HG03354 (cell line): Measurements from ENCODE around the gene OR6B3.
"Not testable (repeated sequence)": the region's sequence is repeated elsewhere in the genome, so short reads cannot be mapped to it uniquely, and the experiment has no call there.

Source experiments
- ATAC-seq: cut with Tn5 transposase; IDR thresholded peaks from one replicate; pipeline ENCODE4 v1.9.1; 2021; ENCODE audit warnings: mild to moderate bottlenecking; ENCODE audit not compliant: unreplicated experiment, poor library complexity, severe bottlenecking

The OR6B3 gene

GRCh38 chr2:240048237-240048636 lies 5.1 kb downstream of the OR6B3 start:
- ATAC-seq, result no peak

- ATAC-seq, result no peak
Measured at GRCh38 chr2:240045098-240045497, 8.2 kb downstream of the OR6B3 start.

GRCh38 chr2:240044096-240044495 lies 9.2 kb downstream of the OR6B3 start:
- ATAC-seq, result not testable (repeated sequence)

- no peak for ATAC-seq
Measured at GRCh38 chr2:240043279-240043989, 9.9 kb downstream of the OR6B3 start.

- ATAC-seq, result no peak
Measured at GRCh38 chr2:240042740-240043139, 10.6 kb downstream of the OR6B3 start.

GRCh38 chr2:240041363-240041762 lies 12.0 kb downstream of the OR6B3 start:
- no peak for ATAC-seq

GRCh38 chr2:240037358-240037757 lies 16.0 kb downstream of the OR6B3 start:
- ATAC-seq, result no peak

DNA sequence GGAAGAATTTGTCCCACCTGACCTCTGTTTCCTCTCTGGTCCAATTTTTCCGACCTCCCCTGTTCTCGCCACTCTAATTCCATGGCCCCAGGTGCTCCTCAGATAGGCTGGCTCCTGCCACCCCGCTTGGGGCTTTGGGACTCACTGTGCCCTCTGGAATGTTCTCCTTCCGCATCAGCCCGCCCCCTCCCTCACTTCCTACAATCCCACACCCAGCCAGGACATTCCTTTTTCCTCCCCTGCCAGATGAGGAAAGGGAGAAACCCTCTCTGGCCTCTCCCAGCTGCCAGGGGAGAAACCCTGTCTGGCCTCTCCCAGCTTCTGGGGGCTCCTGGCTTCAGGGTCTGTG lies 20.0 kb downstream of the OR6B3 start:
- no peak for ATAC-seq

- no peak for ATAC-seq
Measured at GRCh38 chr2:240032406-240033329, 20.7 kb downstream of the OR6B3 start.

DNA sequence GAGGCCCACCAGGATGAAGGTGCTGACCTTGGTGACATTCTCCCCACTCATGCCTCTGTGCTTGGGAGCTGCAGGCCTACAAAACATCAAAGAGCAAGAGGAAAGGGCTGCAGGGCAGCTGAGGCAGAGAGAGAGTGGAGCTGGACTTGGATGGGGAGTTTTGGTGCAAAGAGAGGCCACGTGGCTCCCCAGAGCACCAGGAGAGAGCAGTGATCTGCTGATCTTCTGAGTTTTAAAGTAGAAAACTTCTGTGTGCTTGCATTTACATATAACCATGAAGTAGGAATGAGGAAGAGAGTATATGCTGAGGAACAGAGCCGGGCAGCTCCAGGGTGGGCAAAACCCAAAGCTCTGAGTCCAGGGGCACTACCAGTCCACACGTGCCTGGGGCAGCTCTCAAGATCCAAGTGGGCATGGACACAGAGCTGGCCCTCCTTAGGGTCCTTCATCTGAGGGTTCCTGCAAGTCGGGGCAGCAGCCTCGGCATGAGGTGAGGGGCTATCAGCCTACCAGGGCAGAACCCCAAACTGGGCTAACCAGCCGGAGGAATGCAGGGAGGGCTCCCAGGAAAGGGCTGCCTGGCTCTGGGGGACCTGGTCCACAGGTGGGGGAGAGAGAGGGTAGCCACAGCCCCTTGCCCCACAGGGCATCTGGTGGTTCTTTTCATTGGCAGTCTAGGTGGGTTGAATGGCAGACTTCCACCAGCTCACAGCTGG lies 22.8 kb downstream of the OR6B3 start, which contains the start of gene OR6B2:
TSS of gene OR6B2 (minus strand) at position 51 of the 716 bp plus-strand sequence. CDS start at position 51, 0 bp downstream.
- no peak for ATAC-seq

- ATAC-seq, result peak; percentile 42
Measured at GRCh38 chr2:240024766-240025165, 28.6 kb downstream of the OR6B3 start.

- ATAC-seq, result no peak
Measured at GRCh38 chr2:240023792-240024191, 29.5 kb downstream of the OR6B3 start.

DNA sequence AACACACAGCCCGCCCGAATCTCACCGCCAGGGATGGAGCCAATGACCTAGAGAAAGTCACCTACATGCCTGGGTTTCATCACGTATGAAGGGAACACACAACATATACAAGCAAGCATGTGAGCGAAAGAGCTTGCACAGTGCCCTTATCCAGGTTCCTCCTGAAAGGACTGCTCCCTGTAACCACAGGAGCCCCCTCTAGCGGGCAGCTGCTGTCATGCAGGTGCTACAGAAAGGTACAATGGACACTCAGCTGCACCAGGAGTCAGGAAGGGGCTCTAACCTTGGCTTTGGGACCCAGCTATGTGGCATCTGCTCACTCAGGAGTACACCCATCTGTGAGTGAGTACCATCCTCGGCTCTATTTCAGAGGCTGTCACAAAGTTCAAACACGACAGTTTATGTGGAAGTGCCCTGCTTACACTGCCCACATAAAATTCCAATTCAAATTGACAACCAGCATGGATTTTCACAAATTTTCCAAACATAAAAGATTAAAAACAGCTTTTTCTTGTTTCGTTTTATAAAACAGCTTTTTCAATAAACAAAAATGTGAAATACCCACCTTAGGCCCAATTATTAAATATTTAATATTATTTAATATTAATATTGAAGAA lies 31.7 kb downstream of the OR6B3 start:
- ATAC-seq, result no peak

DNA sequence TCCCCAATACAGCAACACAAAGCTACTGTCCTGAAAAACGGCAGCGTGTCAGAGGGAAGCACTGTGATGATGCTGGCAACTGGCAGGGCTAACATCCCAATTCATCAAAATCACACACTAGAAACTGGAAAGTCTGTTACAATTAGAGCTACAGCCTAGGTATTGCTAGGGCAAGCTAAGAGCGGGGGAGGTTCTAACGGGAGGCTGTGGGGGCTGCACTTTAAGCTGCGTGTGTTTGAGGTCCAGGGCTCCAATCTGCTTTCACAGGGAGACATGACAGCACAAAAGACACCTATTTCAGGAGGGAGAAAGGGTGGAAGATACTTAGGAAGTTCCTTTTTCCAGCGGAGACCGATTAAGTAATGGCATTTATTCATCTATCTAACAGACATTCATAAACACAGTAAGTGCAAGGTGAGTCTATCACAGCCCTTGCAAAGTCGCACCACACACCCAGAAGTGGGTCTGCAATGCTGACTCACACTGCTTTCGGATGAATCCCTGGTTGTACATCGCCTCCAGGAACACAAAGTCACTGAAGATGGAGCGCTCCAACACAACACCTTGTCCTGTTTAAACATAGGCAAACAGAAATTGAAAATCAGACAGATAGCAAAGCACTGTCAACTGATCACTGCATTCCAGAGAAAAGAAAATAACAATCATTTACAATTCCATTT lies 35.1 kb downstream of the OR6B3 start:
- no peak for ATAC-seq

- ATAC-seq, result no peak
Measured at GRCh38 chr2:240014327-240014726, 39.0 kb downstream of the OR6B3 start.

- ATAC-seq, result no peak
Measured at GRCh38 chr2:240013343-240013742, 40.0 kb downstream of the OR6B3 start.

GRCh38 chr2:240002983-240003382 lies 50.3 kb downstream of the OR6B3 start:
- ATAC-seq, result no peak

GRCh38 chr2:240000671-240001070 lies 52.6 kb downstream of the OR6B3 start:
- no peak for ATAC-seq

GRCh38 chr2:239997686-239998409 lies 55.5 kb downstream of the OR6B3 start:
- ATAC-seq, result no peak
